ENCODE results near the gene LYRM1.
"Not testable (repeated sequence)": the region's sequence is repeated elsewhere in the genome, so short reads cannot be mapped to it uniquely, and the experiment has no call there.

LYRM1 gene

GRCh38 chr16:20973201-20973600 lies 72.6 kb downstream of the LYRM1 start:
- not testable (repeated sequence) for DNase-seq (ENCODE audit: extremely low read depth in 1 of 2, low read depth in 1 of 2)

Data from activated CD8-positive, alpha-beta memory T cell treated with anti-CD3 and anti-CD28 coated beads for 1 hour (primary cell).